DMS 273 (cell line): ENCODE measurements around the gene PLPPR5.
A peak's percentile ranks its signal among the peaks of the same experiment; 100 is the strongest.
"Not testable (repeated sequence)": the region's sequence is repeated elsewhere in the genome, so short reads cannot be mapped to it uniquely, and the experiment has no call there.

Experiments used
- DNase-seq: peaks from one replicate; lab custom pipeline; 2025; ENCODE audit not compliant: unreplicated experiment; lab: John Stamatoyannopoulos, UW

The PLPPR5 gene

GRCh38 chr1:98919652-98920051 is 85.0 kb downstream of the PLPPR5 start:
- DNase-seq, result no peak

- DNase-seq, result no peak
These were observed 85.5 kb downstream of the PLPPR5 start for GRCh38 chr1:98919211-98919610.

- DNase-seq, result no peak
These were observed 90.1 kb downstream of the PLPPR5 start for GRCh38 chr1:98914547-98914946.

GRCh38 chr1:98910827-98911226 is 93.8 kb downstream of the PLPPR5 start:
- DNase-seq, result no peak

- no peak for DNase-seq
These were observed 95.7 kb downstream of the PLPPR5 start for GRCh38 chr1:98908980-98909379.

- DNase-seq, result no peak
These were observed 97.9 kb downstream of the PLPPR5 start for GRCh38 chr1:98906809-98907208.

GRCh38 chr1:98906361-98906760 is 98.3 kb downstream of the PLPPR5 start:
- DNase-seq, result no peak

- no peak for DNase-seq
These were observed 100.0 kb downstream of the PLPPR5 start for GRCh38 chr1:98904684-98905083.

GRCh38 chr1:98903726-98904125 is 100.9 kb downstream of the PLPPR5 start:
- no peak for DNase-seq

- DNase-seq, result no peak
These were observed 101.4 kb downstream of the PLPPR5 start for GRCh38 chr1:98903261-98903660.

- no peak for DNase-seq
These were observed 105.7 kb downstream of the PLPPR5 start for GRCh38 chr1:98898940-98899339.

- no peak for DNase-seq
These were observed 107.2 kb downstream of the PLPPR5 start for GRCh38 chr1:98897479-98897878.

- no peak for DNase-seq
These were observed 107.8 kb downstream of the PLPPR5 start for GRCh38 chr1:98896711-98897445.

GRCh38 chr1:98893371-98893770 is 111.3 kb downstream of the PLPPR5 start:
- peak; percentile 43 for DNase-seq

- no peak for DNase-seq
These were observed 115.8 kb downstream of the PLPPR5 start for GRCh38 chr1:98888869-98889268.

- DNase-seq, result no peak
These were observed 117.2 kb downstream of the PLPPR5 start for GRCh38 chr1:98887507-98887906.

GRCh38 chr1:98884864-98885263 is 119.8 kb downstream of the PLPPR5 start:
- no peak for DNase-seq

- DNase-seq, result no peak
These were observed 122.8 kb downstream of the PLPPR5 start for GRCh38 chr1:98881901-98882300.

- DNase-seq, result not testable (repeated sequence)
These were observed 123.4 kb downstream of the PLPPR5 start for GRCh38 chr1:98881234-98881633.

GRCh38 chr1:98874828-98875227 is 129.8 kb downstream of the PLPPR5 start:
- no peak for DNase-seq

- DNase-seq, result no peak
These were observed 133.4 kb downstream of the PLPPR5 start for GRCh38 chr1:98870959-98871903.

GRCh38 chr1:98865796-98866195 is 138.9 kb downstream of the PLPPR5 start:
- no peak for DNase-seq
